H1 (cell line): ENCODE results near the gene GSTA2.

Source experiments
- CHD2 ChIP-seq: IDR thresholded peaks from 2 replicates; pipeline ENCODE4 v1.6.1; 2012; ENCODE audit warnings: low read length, improper control_type of control experiment
- CREB1 ChIP-seq: IDR thresholded peaks from 2 replicates; pipeline ENCODE4 v1.6.1; 2012; ENCODE audit warnings: inconsistent platforms
- CTCF ChIP-seq, 3 experiments: IDR thresholded peaks; 1 replicate in 2 of 3; 2 replicates in 1 of 3; pipeline versions ENCODE4 v1.5.1 to v1.6.1; 2011; ENCODE audit warnings: low read length in 3 of 3, mild to moderate bottlenecking in 3 of 3, inconsistent platforms in 2 of 3, low read depth in 1 of 3, moderate library complexity in 1 of 3; ENCODE audit not compliant: insufficient read depth in 1 of 3; ENCODE audit errors: control extremely low read depth in 1 of 3
- EP300 ChIP-seq, 2 experiments: IDR thresholded peaks; 1 replicate in 1 of 2; 2 replicates in 1 of 2; pipeline ENCODE4 v1.6.1; 2011 to 2012; ENCODE audit warnings: low read depth in 2 of 2, low read length in 2 of 2, mild to moderate bottlenecking in 2 of 2, borderline replicate concordance in 1 of 2, inconsistent platforms in 1 of 2, moderate library complexity in 1 of 2
- EZH2 ChIP-seq: fragments of 200-600 bp; sonication (generic); IDR thresholded peaks from 2 replicates; pipeline ENCODE4 v1.7.1; 2012; ENCODE audit warnings: low read depth, mild to moderate bottlenecking, moderate library complexity, low read length, inconsistent platforms; ENCODE audit not compliant: severe bottlenecking
- JUND ChIP-seq: IDR thresholded peaks from 2 replicates; pipeline ENCODE4 v1.6.1; 2011; ENCODE audit warnings: mild to moderate bottlenecking, improper control_type of control experiment, low read length
- POLR2A ChIP-seq, 2 experiments: IDR thresholded peaks; 1 replicate in 1 of 2; 2 replicates in 1 of 2; pipeline ENCODE4 v1.6.1; 2011; ENCODE audit warnings: low read depth in 2 of 2, low read length in 2 of 2, mild to moderate bottlenecking in 2 of 2; ENCODE audit errors: control extremely low read depth in 1 of 2
- POLR2AphosphoS5 ChIP-seq: IDR thresholded peaks from 2 replicates; pipeline ENCODE4 v1.6.1; 2011; ENCODE audit warnings: low read depth, low read length
- SP1 ChIP-seq: IDR thresholded peaks from 2 replicates; pipeline ENCODE4 v1.6.1; 2011; ENCODE audit warnings: low read depth, low read length
- SP2 ChIP-seq: IDR thresholded peaks from 2 replicates; pipeline ENCODE4 v1.6.1; 2012; ENCODE audit warnings: mild to moderate bottlenecking, low read length, inconsistent platforms
- TAF7 ChIP-seq: optimal IDR thresholded peaks from 2 replicates; pipeline ENCODE3; 2011; ENCODE audit warnings: low read depth, mild to moderate bottlenecking, inconsistent platforms, low read length, moderate library complexity, borderline replicate concordance

- TF ChIP-seq POLR2A (IDR thresholded peaks at IDR 0.05; ENCODE audit: control extremely low read depth in 1 of 2, low read depth in 2 of 2, low read length in 2 of 2): no peak
- TF ChIP-seq CTCF (IDR thresholded peaks at IDR 0.05; ENCODE audit: control extremely low read depth in 1 of 3, insufficient read depth in 1 of 3, low read depth in 1 of 3, low read length in 3 of 3): no peak
- TF ChIP-seq SP1: no peak
- TF ChIP-seq CHD2: no peak
- no peak for TF ChIP-seq TAF7
- TF ChIP-seq JUND: no peak
- TF ChIP-seq EZH2: no peak
- no peak for TF ChIP-seq CREB1
- TF ChIP-seq SP2: no peak
- no peak for TF ChIP-seq EP300 (IDR thresholded peaks at IDR 0.05; ENCODE audit: borderline replicate concordance in 1 of 2, low read depth in 2 of 2, low read length in 2 of 2)
- TF ChIP-seq POLR2AphosphoS5: no peak
Observed at GRCh38 chr6:52736145-52736544, 27.1 kb downstream of the GSTA2 start.
